Fibroblast of lung (primary cell): Measurements from ENCODE around the gene MYOC. TPM values are rescaled to one million over a fixed set of nuclear protein-coding genes. Genes with fewer than 3 reads are reported as not detected.

Experiments used
- DNase-seq, 2 donors: peaks; one replicate each; pipeline versions ENCODE4 v3.0.0 to v3.0.0-alpha.2; 2010; ENCODE audit warnings: low read depth in 2 of 2
- H2AFZ ChIP-seq: 2 replicates; pipeline ENCODE4 v1.5.1; 2012; ENCODE audit warnings: low read length, control low read depth, inconsistent platforms
- H3K27ac ChIP-seq: 2 replicates; pipeline ENCODE4 v1.5.1; 2011; ENCODE audit warnings: low read length, control low read depth; ENCODE audit not compliant: insufficient read depth
- H3K27me3 ChIP-seq: 2 replicates; pipeline ENCODE4 v1.5.1; 2011; ENCODE audit warnings: mild to moderate bottlenecking, low read length; ENCODE audit not compliant: control insufficient read depth, insufficient read depth
- H3K36me3 ChIP-seq: 2 replicates; pipeline ENCODE4 v1.5.1; 2011; ENCODE audit warnings: low read length; ENCODE audit not compliant: control insufficient read depth, insufficient read depth
- H3K4me1 ChIP-seq: 2 replicates; pipeline ENCODE4 v1.5.1; 2011; ENCODE audit warnings: low read length; ENCODE audit not compliant: control insufficient read depth, insufficient read depth; ENCODE audit errors: extremely low read depth
- H3K4me2 ChIP-seq: 2 replicates; pipeline ENCODE4 v1.5.1; 2011; ENCODE audit warnings: low read length, control low read depth; ENCODE audit not compliant: insufficient read depth; ENCODE audit errors: extremely low read depth
- H3K4me3 ChIP-seq, 4 experiments: fragments of 200-600 bp in 1 of 4; sonication (generic) in 1 of 4; replicated peaks in 1 of 4; 2 replicates each; pipeline ENCODE4 v1.5.1; 2011 to 2016; ENCODE audit warnings: low read length in 4 of 4, low read depth in 3 of 4, mild to moderate bottlenecking in 3 of 4, control low read depth in 2 of 4, inconsistent platforms in 1 of 4, mixed read lengths in 1 of 4; ENCODE audit not compliant: insufficient read depth in 1 of 4; ENCODE audit errors: control extremely low read depth in 1 of 4
- H3K79me2 ChIP-seq: 2 replicates; pipeline ENCODE4 v1.5.1; 2012; ENCODE audit warnings: mild to moderate bottlenecking, low read length, inconsistent platforms; ENCODE audit not compliant: control insufficient read depth, insufficient read depth
- H3K9ac ChIP-seq: 2 replicates; pipeline ENCODE4 v1.5.1; 2011; ENCODE audit warnings: mild to moderate bottlenecking, low read length, control low read depth; ENCODE audit not compliant: insufficient read depth
- H3K9me3 ChIP-seq: 2 replicates; pipeline ENCODE4 v1.5.1; 2012; ENCODE audit warnings: low read depth, low read length; ENCODE audit not compliant: control insufficient read depth, insufficient read depth
- H4K20me1 ChIP-seq: 2 replicates; pipeline ENCODE4 v1.5.1; 2011; ENCODE audit warnings: low read length; ENCODE audit not compliant: control insufficient read depth, insufficient read depth; ENCODE audit errors: extremely low read depth
- CTCF ChIP-seq, 2 donors: IDR thresholded peaks in 1 of 2; conservative IDR thresholded peaks in 1 of 2; 1 replicate in 1 of 2; 2 replicates in 1 of 2; pipeline ENCODE4 v1.5.1; 2011 to 2012; ENCODE audit warnings: low read length in 2 of 2, control low read depth in 1 of 2, inconsistent platforms in 1 of 2, low read depth in 1 of 2, mild to moderate bottlenecking in 1 of 2
- EZH2 ChIP-seq: IDR thresholded peaks from 2 replicates; pipeline ENCODE4 v1.5.1; 2012; ENCODE audit warnings: low read length, control low read depth, mild to moderate bottlenecking; ENCODE audit errors: missing control alignments
- polyA plus RNA-seq, 2 donors: library from polyadenylated mRNA; depleted of rRNA in 1 of 2; stranded (reverse) in 1 of 2; unstranded in 1 of 2; fragments of >200 nt; gene quantifications; 2 replicates each; pipeline ENCODE4 v1.2.1, GENCODE V29; 2011 to 2012; ENCODE audit warnings: missing spikeins in 1 of 2
- total RNA-seq: library from RNA; depleted of rRNA; stranded (reverse); fragments of >200 nt; gene quantifications from 2 replicates; pipeline ENCODE4 v1.2.1, GENCODE V29; 2014

The MYOC gene
- total and polyA plus RNA-seq, 2 donors (not counting 1 experiment from before 2014, with no cell fraction given) = 1.2 to 2.0 TPM

GRCh38 chr1:171674431-171675405 lies 22.2 kb upstream of the MYOC start:
- TF ChIP-seq EZH2 = no peak
- no peak for TF ChIP-seq CTCF (conservative IDR thresholded peaks at IDR 0.05 in 1 of 2, IDR thresholded peaks at IDR 0.05 in 1 of 2; ENCODE audit: low read depth in 1 of 2, low read length in 2 of 2)
- no peaks in the 10 kb centered on the region for H3K4me1 ChIP-seq
- no peak overlapping the region for H3K9ac ChIP-seq
- H2AFZ ChIP-seq = no peak overlapping the region
- H3K79me2 ChIP-seq = no peaks in the 10 kb centered on the region
- no peak overlapping the region for H3K4me2 ChIP-seq
- H3K36me3 ChIP-seq = no peaks in the 10 kb centered on the region
- H4K20me1 ChIP-seq = no peaks in the 10 kb centered on the region
- H3K9me3 ChIP-seq = no peaks in the 10 kb centered on the region
- H3K27me3 ChIP-seq = no peaks in the 10 kb centered on the region
- no peak overlapping the region for H3K27ac ChIP-seq
- DNase-seq = no peak
- H3K4me3 ChIP-seq = no peak overlapping the region

- Histone ChIP-seq H3K9me3 (no peaks in the 10 kb centered on the region), H4K20me1 (no peaks in the 10 kb centered on the region), H3K4me2 (no peak overlapping the region), H3K36me3 (no peaks in the 10 kb centered on the region), H3K4me1 (no peaks in the 10 kb centered on the region), H3K79me2 (no peaks in the 10 kb centered on the region), H3K9ac (no peak overlapping the region), H3K4me3 (no peak overlapping the region), H3K27ac (no peak overlapping the region), H3K27me3 (no peaks in the 10 kb centered on the region), H2AFZ (no peak overlapping the region)
- no peak for DNase-seq
- TF ChIP-seq EZH2 (no peak), CTCF (conservative IDR thresholded peaks at IDR 0.05 in 1 of 2, IDR thresholded peaks at IDR 0.05 in 1 of 2; ENCODE audit: low read depth in 1 of 2, low read length in 2 of 2) (no peak)
Observed at GRCh38 chr1:171670739-171671138, 18.3 kb upstream of the MYOC start.

GRCh38 chr1:171668372-171668771 lies 15.9 kb upstream of the MYOC start:
- Histone ChIP-seq H3K9ac (no peak overlapping the region), H3K27ac (no peak overlapping the region), H3K9me3 (no peaks in the 10 kb centered on the region), H3K4me2 (no peak overlapping the region), H4K20me1 (no peaks in the 10 kb centered on the region), H2AFZ (no peak overlapping the region), H3K27me3 (no peaks in the 10 kb centered on the region), H3K36me3 (no peaks in the 10 kb centered on the region), H3K4me1 (no peaks in the 10 kb centered on the region), H3K79me2 (no peaks in the 10 kb centered on the region), H3K4me3 (no peak overlapping the region)
- TF ChIP-seq EZH2 (no peak), CTCF (conservative IDR thresholded peaks at IDR 0.05 in 1 of 2, IDR thresholded peaks at IDR 0.05 in 1 of 2; ENCODE audit: low read depth in 1 of 2, low read length in 2 of 2) (no peak)
- no peak for DNase-seq
